Measurements from ENCODE around the gene CMBL. TPM values are rescaled to one million over a fixed set of nuclear protein-coding genes. Genes with fewer than 3 reads are reported as not detected.

CMBL gene
- total RNA-seq, 1 donor from 2014 or later, result 20.5 TPM

DNA sequence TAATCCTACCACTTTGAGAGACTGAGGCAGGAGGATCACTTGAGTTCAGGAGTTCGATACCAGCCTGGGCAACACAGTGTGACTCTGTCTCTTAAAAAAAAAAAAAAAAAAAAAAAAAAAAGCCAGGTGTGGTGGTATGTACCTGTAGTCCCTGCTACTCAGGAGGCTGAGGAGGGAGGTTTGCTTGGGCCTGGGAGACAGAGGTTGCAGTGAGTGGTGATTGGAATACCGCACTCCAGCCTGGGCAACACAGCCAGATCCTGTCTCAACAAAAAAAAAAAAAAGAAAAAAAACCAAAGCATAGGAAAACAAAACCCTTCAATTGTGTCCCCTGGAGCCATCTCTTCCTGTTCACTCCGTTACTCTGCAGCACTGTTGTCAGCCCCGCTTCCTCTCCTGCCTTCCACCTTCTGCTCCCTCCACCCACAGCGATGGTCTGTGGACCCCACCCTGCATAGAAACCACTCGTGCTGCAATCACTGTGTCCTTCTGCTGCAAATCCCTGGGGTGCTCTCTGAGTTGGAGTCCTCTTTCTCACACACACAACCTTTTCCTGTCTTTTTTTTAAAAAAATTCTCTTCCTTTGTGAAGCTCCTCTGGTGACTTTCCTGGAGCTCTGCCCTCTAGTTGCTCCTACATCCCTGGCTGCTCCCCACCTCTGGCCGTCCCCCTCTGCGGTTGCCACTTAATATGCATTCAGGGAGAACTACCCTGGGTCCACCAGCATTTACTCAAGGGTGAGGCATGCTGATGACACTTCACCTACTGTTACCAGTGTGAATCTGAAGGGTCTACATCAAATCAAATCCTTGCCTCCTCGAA, 35.4 kb downstream of the CMBL start:
- peaks cover 24% of the 10 kb centered on the region for H3K4me1 Mint-ChIP-seq (ENCODE audit: low read depth)
- TF ChIP-seq, protein P1, sequence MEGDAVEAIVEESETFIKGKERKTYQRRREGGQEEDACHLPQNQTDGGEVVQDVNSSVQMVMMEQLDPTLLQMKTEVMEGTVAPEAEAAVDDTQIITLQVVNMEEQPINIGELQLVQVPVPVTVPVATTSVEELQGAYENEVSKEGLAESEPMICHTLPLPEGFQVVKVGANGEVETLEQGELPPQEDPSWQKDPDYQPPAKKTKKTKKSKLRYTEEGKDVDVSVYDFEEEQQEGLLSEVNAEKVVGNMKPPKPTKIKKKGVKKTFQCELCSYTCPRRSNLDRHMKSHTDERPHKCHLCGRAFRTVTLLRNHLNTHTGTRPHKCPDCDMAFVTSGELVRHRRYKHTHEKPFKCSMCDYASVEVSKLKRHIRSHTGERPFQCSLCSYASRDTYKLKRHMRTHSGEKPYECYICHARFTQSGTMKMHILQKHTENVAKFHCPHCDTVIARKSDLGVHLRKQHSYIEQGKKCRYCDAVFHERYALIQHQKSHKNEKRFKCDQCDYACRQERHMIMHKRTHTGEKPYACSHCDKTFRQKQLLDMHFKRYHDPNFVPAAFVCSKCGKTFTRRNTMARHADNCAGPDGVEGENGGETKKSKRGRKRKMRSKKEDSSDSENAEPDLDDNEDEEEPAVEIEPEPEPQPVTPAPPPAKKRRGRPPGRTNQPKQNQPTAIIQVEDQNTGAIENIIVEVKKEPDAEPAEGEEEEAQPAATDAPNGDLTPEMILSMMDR (IDR thresholded peaks at IDR 0.05), result no peak
- no peak overlapping the region for H3K4me3 Mint-ChIP-seq (ENCODE audit: unreplicated experiment)
- peaks cover 2% of the 10 kb centered on the region for H3K36me3 Mint-ChIP-seq (ENCODE audit: low read depth)
- H3K27me3 Mint-ChIP-seq (ENCODE audit: low read depth), result no peaks in the 10 kb centered on the region
- peak; percentile 49 for DNase-seq (ENCODE audit: low spot score)
- H3K9me3 Mint-ChIP-seq (ENCODE audit: low read depth), result no peaks in the 10 kb centered on the region
- no peak overlapping the region for H3K27ac Mint-ChIP-seq (ENCODE audit: unreplicated experiment)

DNA sequence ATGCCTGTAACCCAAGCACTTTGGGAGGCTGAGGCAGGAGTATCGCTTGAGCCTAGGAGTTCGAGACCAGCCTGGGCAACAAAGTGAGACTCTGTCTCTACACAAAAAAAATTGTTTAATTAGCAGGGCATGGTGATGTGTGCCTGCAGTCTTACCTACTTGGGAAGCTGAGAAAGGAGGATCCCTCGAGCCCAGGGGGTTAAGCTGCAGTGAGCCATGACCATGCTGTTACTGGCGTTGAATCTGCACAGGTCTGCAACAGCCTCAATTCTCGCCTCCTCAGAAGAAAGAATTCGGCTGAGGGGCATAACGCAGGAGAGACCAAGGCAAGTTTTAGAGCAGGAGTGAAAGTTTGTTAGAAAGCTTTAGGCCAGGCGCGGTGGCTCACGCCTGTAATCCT, 39.6 kb downstream of the CMBL start:
- Mint-ChIP-seq H3K4me1 (ENCODE audit: low read depth) (peaks cover 26% of the 10 kb centered on the region), H3K9me3 (ENCODE audit: low read depth) (no peaks in the 10 kb centered on the region), H3K27me3 (ENCODE audit: low read depth) (no peaks in the 10 kb centered on the region), H3K36me3 (ENCODE audit: low read depth) (peaks cover 10% of the 10 kb centered on the region), H3K4me3 (ENCODE audit: unreplicated experiment) (no peak overlapping the region), H3K27ac (ENCODE audit: unreplicated experiment) (no peak overlapping the region)
- TF ChIP-seq, protein P1 (IDR thresholded peaks at IDR 0.05), result no peak
- DNase-seq (ENCODE audit: low spot score), result no peak

DNA sequence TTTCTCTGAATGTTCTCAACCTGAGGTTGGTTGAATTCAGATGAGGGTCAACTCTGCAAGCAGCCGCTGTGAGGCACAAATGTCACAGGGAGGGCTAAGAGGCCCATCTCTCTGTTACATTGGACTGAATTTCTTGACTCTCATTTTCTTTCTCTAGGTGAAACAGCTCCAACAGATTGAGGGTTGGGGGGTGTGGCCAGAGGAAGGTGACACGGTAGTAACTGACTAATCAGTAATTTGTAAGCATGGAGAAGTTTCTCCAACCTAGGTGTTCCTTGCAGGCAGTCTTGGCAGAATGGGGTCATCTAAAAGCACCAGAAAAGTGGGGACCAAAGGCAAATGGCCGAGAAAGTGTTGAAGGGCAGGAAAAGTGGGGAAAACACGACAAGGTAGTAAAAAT, 40.9 kb downstream of the CMBL start:
- H3K4me3 Mint-ChIP-seq (ENCODE audit: unreplicated experiment), result no peak overlapping the region
- no peak for DNase-seq (ENCODE audit: low spot score)
- peaks cover 18% of the 10 kb centered on the region for H3K4me1 Mint-ChIP-seq (ENCODE audit: low read depth)
- peaks cover 19% of the 10 kb centered on the region for H3K36me3 Mint-ChIP-seq (ENCODE audit: low read depth)
- no peaks in the 10 kb centered on the region for H3K9me3 Mint-ChIP-seq (ENCODE audit: low read depth)
- no peaks in the 10 kb centered on the region for H3K27me3 Mint-ChIP-seq (ENCODE audit: low read depth)
- TF ChIP-seq, protein P1 (IDR thresholded peaks at IDR 0.05), result no peak
- H3K27ac Mint-ChIP-seq (ENCODE audit: unreplicated experiment), result no peak overlapping the region

DNA sequence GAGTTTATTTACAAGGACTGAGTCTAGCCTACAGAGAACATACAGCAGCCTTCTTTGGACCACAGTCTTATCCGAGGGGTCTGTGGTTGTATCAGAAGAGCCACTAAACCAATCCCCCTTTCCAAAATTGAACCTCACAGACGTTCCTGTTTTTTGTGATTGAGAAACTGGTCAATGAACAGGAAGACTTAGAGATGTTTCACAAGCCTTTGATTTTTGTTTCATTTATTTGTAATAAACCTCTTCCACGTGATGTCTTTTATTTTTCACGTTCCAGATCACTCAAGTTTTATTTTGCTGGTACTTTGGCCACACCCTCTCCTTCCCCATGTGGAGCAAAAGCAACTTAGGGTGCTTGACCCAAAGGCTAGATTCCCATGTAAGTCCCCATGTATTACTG, 41.6 kb downstream of the CMBL start:
- DNase-seq (ENCODE audit: low spot score), result no peak
- Mint-ChIP-seq H3K27ac (ENCODE audit: unreplicated experiment) (no peak overlapping the region), H3K4me1 (ENCODE audit: low read depth) (peaks cover 18% of the 10 kb centered on the region), H3K9me3 (ENCODE audit: low read depth) (no peaks in the 10 kb centered on the region), H3K36me3 (ENCODE audit: low read depth) (peaks cover 21% of the 10 kb centered on the region), H3K4me3 (ENCODE audit: unreplicated experiment) (no peak overlapping the region), H3K27me3 (ENCODE audit: low read depth) (no peaks in the 10 kb centered on the region)
- TF ChIP-seq, protein P1 (IDR thresholded peaks at IDR 0.05), result no peak

DNA sequence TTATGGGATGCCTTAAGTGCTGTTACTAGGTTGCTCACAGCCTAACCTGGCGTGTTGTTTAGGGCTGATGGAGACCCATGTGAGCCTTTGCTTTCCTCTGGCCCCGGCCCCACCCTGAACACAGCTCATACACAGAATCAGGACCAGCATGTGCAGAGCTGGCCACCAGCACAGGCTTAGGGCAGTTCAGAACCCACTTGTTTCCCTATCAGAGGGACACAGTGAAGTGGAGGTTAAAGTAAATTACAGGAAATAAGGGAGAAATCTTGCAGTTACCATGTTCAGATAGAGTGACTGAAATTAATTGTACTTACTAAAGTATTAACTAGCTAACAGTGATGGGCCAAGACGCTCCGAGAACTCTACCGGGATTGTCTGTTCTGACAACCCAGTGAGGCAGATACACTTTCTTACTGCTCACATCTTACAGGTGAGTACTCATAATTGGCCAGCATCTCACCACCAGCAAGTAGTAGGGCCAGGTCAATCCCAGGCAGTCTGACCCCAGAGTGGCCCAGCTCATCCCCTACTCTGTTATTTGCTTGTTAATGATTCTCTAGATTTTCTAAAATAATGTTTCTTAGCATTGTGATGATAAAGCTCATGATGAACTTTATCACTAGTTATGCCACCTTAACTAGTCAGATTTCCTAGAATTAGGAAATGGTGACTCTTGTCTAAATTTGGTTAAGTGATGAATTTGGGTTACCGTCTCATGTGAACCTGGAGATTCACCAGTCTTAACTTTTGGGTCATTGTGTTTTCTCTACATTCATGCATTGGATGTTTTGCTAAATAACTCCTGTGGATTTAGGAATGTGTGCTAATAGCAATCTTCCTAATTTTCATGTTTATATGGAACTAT, 42.2 kb downstream of the CMBL start:
- Mint-ChIP-seq H3K4me3 (ENCODE audit: unreplicated experiment) (no peak overlapping the region), H3K4me1 (ENCODE audit: low read depth) (peaks cover 18% of the 10 kb centered on the region), H3K27me3 (ENCODE audit: low read depth) (no peaks in the 10 kb centered on the region), H3K9me3 (ENCODE audit: low read depth) (no peaks in the 10 kb centered on the region), H3K27ac (ENCODE audit: unreplicated experiment) (no peak overlapping the region), H3K36me3 (ENCODE audit: low read depth) (peaks cover 25% of the 10 kb centered on the region)
- TF ChIP-seq, protein P1 (IDR thresholded peaks at IDR 0.05), result no peak
- no peak for DNase-seq (ENCODE audit: low spot score)
